Activated CD4-positive, alpha-beta T cell treated with anti-CD3 and anti-CD28 coated beads, Interleukin-2, Interleukin-4, amounts not matched to agents 100 ng/mL and 50 ng/mL, durations not matched to agents 16 hours and 8 hours (primary cell): ENCODE results near the gene FZR1.

Experiments used
- DNase-seq: peaks from one replicate; pipeline ENCODE4 v3.0.0-alpha.2; 2020; ENCODE audit warnings: low spot score

The FZR1 gene

DNA sequence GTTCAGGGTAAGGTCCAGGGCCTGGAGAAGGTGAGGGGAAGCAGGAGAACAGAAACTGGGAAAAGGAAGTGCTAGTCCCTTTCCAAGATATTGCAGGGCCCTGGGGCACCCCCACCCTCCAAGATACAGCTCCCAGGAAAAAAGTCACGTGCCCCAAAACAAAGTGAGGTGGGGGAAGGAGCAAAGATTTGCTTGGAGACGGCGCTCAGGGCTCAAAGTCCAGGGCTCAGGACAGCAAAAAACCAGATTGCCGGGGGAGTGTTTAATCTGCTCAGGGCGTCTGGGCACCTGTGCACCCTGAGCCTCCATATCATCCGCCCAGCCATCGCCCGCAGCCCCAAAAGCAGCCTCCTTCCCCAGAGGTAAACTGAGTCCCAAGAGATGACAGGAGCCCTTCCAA, 32.1 kb upstream of the FZR1 start:
- no peak for DNase-seq

DNA sequence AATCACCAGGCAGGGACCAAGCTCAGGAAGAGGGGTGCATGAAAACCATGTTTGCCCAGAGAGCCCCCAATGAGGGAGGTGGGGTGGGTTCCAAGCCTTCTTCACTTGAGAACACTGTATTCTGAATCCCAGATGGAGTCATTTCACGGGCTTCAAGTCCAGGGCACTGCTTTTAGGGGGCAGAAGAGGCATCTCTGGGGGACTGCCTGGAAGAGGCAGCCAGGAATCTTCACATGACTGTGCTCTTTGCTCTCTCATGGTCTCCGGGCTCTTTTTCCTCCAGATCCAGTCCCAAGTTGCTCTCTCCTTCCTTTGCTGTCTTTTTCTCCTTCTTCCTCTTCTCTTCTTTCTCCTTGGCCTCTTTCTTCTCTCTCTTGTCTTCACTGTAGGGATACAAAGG, 31.5 kb upstream of the FZR1 start:
- DNase-seq, result no peak

DNA sequence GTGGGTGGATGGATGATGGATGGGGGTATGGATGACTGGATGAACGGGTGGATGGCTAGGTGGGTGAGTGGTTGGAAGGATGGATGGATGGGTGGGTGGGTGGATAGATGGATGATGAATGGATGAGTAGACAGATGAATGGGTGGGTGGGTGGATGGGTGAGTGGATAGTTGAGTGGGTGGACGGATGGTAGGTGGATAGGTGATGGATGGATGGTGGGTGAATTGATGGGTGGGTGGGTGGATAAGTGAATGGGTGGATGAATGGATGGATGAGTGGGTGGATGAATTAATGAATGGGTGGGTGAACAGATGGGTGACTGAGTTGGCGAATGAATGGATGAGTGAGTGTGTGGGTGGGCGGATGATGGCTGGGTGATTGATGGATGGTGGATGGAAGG, 30.7 kb upstream of the FZR1 start:
- DNase-seq, result no peak

DNA sequence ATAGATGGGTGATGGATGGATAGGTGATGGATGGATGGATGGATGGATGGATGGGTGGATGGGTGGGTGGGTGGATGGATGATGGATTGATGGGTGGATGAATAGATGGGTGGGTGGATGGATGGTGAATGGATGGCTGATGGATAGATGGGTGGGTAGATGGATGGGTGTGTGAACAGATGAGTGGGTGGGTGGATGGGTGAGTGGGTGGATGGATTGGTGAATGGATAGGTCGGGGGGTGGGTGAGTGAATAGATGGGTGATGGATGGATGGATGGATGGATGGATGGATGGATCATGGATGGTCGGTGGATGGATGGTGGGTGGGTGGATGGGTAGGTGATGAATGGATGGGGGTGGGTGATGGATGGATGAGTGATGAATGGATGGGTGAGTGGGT, 29.3 kb upstream of the FZR1 start:
- no peak for DNase-seq

DNA sequence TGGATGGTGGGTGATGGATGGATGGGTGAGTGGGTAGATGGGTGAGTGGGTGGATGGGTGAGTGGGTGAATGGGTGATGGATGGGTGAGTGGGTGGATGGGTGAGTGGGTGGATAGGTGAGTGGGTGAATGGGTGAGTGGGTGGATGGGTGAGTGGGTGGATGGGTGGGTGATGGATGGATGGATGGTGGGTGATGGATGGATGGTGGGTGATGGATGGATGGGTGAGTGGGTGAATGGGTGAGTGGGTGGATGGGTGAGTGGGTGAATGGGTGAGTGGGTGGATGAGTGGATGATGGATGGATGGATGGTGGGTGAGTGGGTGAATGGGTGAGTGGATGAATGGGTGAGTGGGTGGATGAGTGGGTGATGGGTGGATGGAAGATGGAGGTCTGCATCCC, 28.6 kb upstream of the FZR1 start:
- DNase-seq, result no peak

DNA sequence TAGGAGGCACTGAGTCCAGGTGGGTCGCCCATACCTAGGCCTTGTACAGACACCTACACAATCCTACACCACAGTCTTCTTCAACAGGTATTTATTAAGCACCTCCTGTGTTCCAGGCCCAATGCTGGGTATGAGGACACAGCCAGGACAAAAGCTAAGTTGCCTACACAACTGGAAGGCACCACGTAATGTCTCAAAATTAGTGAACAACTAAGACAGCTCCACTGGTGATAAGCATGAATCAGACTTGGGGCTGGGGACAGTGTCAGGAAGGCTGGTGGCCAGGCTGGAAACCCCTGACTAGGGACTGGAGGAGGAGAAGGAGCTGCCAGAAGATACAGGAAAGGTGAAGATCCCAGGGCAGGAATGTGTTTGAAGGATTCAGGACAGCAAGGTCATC, 28.2 kb upstream of the FZR1 start:
- no peak for DNase-seq

DNA sequence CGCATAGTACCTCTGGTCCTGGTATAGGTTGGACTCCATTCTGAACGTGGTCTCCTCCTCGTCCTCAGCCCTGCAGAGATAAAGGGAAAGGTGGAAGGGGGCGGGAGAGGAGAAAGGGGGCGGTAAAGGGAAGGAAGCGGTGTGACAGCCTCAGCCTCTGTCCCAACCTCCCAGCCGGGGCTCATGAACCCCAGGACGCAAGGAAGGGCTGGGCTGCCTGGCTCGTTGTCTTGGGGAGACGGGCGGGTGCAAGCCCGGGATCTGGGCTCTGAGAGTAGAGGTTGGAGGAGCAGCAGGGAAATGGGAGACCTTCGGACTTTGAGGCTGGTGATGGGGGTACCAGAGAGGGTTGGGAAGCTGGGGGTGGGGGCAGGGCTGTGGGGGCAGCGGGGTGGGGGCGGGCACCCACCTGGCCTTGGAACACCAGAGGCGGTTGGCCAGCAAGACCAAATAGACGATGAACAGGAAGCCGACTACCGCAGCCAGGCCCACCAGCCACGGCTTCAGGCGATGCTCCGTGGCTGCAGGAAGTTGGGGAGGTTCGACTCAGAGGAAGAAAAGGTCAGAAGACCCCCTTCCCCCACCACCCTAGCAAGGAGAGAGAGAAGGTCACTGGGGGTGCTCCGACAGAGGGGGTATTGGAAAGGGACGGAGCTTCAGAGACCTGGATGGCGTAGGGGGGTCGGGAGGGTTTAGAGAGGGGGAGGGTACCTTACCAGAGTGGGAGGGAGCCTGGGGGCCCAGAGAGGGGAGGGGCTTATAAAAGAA, 27.5 kb upstream of the FZR1 start:
- DNase-seq, result no peak

DNA sequence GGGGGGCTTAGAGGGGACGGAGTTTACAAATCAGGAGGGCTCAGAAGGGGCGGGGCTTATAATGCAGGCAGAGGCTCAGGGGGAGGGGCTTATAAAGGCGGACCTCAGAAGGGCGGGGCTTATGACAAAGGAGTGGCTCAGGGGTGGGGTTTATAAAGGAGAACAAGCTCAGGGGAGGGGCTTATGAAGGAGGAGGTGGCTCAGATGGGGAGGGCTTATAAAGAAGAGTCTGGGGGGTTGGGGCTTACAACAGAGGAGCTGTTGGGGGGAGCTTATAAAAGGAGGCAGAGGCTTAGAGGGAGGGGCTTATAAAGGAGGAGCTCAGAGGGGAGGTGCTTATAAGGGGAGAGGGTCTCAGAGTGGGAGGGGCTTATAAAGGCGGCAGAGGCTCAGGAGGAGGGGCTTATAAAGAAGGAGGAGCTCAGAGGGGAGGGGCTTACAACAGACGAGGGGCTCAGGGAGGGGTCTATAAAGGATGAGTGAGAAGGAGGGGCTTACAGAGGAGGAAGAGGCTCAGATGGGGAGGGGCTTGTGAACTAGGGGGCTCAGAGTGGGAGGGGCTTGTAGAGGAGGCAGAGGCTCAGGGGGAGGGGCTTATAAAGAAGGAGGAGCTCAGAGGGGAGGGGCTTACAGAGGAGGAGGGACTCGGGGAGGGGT, 26.8 kb upstream of the FZR1 start:
- DNase-seq, result peak; percentile 31

DNA sequence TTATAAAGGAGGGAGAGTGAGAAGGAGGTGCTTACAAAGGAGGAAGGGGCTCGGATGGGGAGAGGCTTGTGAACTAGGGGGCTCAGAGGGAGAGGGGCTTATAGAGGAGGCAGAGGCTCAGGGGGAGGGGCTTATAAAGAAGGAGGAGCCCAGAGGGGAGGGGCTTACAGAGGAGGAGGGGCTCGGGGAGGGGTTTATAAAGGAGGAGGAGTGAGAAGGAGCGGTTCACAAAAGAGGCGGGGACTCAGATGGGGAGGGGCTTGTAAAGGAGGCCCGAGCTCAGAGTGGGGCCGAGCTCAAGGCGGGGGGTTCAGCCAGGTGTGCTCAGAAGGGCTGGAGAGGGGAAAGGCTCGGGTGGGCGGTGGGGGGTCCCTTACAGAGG, 26.3 kb upstream of the FZR1 start:
- DNase-seq, result no peak

DNA sequence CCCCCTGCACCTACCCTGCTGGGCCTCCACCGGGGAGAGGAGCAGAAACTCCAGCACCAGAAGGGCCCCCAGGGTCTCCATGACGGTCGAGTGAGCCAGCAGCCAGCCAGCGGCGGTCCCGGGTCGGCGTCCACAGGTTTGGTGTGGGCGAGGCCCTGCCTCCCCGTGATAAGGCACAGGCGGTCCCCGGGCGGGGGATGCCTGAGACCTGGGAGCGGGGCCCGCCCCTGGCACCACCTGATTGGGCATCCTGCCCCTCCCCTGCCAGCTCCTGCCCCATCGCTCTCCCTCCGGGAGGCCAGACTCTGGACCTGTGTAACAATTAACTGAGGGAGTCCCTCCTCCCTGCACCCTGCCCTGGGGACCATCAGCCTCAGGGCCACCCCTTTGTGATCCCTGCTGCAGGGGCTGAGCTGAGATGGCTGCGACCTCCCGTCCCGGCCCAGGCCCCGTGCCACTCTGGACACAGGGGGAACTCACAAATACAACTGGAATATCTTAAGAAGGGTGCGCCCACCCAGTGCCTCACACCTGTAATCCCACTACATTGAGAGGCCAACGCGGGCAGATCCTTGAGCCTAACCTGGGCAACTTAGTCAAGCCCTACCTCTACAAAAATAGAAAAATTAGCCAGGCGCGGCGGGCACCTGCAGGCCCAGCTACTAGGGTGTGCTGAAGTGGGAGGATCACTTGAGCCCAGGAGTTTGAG, 25.6 kb upstream of the FZR1 start, which contains the start of gene SMIM24:
Gene SMIM24, minus strand, starts transcription at position 143 of the 709 bp plus-strand sequence. Its CDS starts 62 bp downstream, at position 81.
- no peak for DNase-seq

DNA sequence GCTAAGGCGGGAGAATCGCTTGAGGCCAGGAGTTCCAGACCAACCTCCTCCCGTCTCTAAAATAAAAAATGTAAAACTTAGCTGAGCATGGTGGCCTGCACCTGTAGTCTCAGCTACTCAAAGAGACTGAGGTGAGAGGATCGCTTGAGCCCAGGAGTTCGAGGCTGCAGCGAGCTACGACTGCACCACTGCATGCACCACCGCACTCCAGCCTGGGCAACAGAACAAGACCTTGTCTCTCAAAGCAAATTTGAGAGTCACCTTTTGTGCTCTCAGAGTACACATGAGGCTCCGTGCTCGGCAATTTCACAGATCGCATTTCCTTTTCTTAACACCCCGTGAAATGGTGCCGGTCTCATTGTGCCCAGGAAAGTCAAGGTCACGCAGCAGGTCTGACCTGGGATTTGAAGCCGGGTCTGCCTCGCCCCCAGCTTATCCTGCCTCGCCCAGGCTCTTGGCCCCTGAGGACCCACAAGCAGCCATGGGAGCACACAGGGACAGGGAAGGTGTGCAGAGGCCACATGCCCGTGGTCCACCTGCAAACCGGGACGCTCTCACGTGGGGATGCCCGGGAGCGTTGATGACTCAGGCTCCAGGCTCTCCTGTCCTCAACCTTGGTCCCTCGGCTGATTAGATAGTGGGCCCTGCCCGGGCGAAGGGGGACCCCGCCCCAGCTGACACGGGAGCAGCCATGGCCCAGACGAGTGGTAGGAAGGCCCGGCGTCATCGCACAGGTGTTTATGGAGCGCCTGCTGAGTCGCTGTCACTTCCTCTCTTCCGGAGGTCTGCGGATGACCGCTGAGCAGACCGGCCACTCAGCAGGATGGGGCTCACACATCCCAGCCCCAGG, 24.6 kb upstream of the FZR1 start:
- no peak for DNase-seq

DNA sequence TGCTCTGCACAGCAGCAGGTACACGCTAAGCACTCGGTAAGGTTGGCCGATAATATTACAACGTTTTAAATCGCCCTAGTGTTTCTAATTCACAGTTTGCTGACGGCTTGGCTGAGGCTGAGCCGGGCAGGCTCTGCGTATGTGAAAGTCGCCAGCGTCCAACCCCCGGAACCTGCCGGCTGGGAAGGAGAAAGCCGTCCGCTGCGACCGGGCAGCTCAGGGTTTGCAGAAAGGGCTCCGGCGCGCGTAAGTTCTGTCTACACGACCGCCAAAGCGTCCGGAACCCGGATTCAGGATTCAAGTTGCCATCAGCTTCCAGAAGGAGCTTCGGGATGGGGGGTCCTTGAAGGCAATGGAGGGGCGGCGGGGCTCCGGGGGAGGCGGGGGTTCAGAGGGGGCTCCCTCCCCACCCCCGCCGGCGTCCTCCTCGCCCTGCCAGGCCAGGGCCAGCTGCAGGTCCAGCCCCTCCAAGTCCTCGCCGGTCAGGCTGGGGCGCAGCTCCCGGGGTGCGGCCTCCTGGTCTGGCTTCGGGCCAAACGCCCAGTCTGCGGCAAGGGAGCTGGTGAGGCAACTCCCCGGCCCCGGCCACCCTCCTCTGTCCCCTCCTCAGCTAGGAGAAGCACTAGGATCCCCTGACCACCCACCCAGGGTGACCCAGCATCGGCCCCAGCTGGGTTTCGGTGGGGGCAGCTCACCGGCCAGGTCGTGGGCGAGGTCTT, 23.4 kb upstream of the FZR1 start:
- DNase-seq, result no peak

DNA sequence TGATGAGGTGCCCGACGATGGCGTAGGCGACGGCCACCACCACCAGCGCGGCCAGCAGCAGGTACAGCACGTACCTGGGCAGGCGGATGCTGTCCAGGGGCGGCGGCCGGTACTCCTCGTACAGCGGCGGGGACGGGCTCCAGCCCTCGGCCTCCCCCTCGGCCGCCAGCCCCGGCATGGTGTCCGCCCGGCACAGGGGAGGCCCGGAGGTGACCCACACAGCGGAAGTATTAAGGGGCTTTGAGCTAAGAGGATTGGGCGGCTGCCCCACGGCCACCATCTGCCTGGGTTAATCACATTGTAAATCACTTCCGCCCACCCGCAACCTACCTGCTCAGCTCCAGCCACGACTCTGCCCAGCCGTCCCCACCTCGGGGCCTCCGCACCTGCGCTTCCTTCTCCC, 22.9 kb upstream of the FZR1 start, which contains the start of gene SMIM44:
Gene SMIM44, minus strand, starts transcription at position 216 of the 403 bp plus-strand sequence. Its CDS starts 38 bp downstream, at position 178.
- DNase-seq, result no peak

DNA sequence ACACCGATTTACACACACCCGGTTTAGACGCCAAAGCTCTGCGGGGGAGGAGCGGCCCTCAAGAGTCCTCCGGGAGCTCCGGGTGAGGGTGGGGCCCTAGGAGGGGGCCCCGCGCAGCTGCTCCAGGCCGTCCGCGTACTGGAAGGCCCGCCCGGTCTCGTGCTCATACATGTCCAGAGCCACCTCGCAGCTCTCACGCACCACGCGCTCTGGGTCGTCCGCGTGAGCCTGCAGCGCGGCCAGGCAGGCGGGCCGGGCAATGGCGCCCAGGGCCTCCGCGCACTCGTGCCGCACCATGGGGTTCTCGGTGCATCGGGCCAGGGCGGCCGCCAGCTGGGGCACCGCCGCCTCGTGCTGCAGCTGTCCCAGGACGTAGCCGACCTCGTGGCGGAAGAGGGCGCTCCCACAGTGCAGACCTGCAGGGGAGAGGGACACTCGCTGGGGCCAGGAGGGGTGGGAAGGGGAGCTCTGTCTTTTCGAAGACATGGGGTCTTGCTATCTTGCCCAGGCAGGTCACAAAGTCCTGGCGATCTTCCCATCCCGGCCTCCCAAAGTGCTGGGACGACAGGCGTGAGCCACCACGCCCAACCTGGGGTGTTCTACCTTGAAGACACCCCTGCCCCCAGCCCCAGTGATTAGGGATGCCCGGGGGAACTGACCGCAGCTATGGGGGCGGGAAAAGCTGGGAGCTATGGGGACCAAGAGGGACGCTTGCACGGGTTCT, 14.6 kb upstream of the FZR1 start:
- DNase-seq, result no peak

DNA sequence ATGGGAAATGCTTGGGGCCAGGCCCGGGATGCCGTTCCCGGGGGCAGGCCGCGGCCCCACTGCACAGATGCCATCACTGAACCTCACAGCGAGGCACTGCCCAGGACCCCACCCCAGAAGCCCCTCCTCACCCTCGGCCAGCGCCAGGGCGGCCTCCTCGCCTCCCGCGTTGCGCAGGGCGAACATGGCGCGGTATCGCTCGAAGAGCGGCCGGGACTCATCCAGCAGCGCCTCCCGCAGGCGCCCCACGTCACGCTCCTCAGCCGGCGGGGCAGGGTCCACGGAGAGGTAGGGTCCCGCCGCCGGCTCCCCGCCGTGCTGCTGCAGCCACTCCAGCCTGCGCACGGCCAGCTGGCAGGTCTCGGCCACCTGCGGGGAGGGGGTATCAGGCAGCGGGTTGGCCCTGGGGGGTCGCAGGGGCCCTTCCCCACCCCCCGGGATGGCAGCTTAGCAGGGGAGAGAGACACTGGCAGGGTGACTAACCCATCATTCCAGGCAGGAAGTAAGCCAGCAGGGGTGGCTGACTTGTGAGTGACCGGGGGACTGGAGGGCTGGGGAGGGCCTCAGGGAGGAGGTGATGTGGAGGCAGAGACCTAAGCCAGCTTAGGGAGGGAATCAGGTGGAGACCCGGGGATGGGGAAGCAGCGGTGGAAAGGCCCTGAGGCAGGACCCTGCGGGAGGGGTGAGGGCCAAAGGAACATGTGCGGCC, 13.8 kb upstream of the FZR1 start:
- DNase-seq, result no peak

DNA sequence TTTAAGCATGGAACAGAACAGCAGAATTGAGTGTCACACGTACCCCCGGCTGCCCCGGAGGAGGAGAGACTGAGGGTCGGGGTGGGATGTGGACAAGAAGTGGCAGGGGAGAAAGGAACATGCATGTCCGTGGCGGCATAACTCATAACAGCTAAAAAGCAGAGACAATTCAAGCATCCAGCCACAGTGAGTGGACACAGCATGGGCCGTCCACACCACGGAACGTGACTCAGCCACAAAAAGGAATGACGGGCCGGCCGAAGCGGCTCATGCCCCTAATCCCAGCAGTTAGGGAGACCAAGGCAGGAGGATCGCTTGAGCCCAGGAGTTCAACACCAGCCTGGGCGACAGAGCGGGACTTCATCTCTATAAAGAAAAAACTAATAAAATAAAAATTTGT, 13.2 kb upstream of the FZR1 start:
- DNase-seq, result no peak

DNA sequence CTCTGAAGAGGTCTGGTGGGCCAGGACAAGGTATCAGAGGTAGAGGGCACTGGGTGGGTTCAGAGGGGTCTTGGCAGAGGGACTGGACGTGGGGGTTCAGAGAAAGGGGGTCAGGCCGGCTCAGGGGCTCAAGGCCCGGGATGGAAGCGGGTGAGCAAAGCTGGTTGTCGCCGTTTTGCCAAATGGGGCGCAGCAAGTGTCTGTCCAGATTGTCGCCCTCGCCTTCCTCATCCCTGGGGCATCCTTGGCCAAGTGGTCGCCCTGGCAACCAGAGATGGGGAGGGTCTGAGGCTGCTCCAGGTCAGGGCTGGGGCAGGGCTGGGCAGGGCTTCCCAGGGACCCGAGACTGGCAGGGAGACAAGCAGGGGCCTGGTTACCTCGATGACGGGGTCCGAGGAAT, 12.5 kb upstream of the FZR1 start:
- DNase-seq, result no peak

DNA sequence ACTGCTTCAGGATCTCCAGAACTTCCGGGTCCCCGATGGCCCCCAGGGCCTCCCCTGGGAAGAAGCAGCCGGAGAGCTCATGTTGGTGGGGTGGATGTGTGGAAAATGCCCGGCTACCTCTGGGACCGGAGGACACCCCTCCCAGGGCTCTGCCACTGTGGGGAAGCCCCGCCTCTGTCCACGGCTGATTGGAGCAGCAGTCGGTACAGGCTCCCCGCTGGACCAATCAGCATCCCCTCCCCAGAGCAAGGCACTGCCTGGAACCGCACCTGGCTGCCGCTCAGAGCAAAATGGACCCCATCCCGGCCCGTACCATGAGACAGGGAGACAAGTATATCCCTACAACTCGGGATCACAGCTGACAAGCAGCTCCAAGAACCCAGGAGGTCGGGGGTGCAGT, 12.1 kb upstream of the FZR1 start:
- peak; percentile 49 for DNase-seq

DNA sequence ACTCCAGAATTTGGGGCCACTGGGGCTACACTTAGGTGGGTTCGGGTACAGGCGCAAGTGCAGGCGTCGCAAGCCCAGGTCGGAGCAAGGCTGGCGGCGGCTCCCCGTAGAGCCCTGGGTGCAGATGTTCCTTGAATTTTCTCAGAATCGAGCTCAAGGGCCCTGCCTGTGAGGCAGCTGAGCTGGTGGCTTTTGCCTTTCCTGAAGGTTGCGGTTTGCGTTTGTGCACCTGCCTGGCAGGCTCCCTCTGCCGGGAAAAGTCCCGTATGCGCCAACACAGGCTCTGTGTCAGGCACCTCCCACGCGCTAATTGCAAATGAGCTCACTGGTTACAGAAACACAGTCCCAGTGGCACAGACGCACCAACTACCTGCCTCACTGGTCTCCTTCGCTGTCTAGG, 11.6 kb upstream of the FZR1 start:
- DNase-seq, result peak; percentile 39
